HG03066 (cell line): ENCODE data around the gene SPOCK3.
A peak's percentile ranks its signal among the peaks of the same experiment; 100 is the strongest.
"Not testable (repeated sequence)": the region's sequence is repeated elsewhere in the genome, so short reads cannot be mapped to it uniquely, and the experiment has no call there.

Experiments
- ATAC-seq: cut with Tn5 transposase; IDR thresholded peaks from one replicate; pipeline ENCODE4 v1.9.1; 2021; ENCODE audit warnings: low read depth; ENCODE audit not compliant: unreplicated experiment

SPOCK3 gene

DNA sequence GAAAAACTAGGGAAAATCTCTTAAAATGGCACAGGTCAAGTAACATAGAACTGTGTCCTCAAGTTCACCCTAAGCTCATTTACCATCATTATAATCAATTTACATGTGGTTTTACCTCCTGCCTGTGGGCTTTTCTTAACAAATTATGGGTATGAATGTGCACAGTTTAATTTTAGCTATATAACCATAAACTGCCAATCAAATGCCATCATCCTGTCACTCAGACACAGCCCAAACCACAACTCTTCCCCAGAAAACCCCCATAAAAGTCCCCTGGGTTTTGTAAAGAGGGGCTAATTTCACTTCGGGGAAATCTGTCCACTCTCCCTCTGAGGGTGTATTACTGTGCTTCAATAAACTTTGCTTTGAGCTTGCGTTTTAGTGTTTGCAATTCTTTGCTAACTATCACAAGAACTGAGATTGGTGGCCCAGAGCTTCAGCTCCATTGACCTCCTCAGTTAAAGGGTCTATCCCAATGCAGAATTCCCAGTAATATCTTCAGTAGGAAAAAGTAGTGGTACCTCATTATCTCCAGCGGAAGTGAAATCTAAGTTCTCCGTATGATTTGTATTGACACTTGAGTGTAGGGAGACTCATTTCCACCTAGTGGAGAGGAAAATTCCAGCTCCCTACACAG is 394.6 kb downstream of the SPOCK3 start:
- peak; percentile 71 for ATAC-seq

DNA sequence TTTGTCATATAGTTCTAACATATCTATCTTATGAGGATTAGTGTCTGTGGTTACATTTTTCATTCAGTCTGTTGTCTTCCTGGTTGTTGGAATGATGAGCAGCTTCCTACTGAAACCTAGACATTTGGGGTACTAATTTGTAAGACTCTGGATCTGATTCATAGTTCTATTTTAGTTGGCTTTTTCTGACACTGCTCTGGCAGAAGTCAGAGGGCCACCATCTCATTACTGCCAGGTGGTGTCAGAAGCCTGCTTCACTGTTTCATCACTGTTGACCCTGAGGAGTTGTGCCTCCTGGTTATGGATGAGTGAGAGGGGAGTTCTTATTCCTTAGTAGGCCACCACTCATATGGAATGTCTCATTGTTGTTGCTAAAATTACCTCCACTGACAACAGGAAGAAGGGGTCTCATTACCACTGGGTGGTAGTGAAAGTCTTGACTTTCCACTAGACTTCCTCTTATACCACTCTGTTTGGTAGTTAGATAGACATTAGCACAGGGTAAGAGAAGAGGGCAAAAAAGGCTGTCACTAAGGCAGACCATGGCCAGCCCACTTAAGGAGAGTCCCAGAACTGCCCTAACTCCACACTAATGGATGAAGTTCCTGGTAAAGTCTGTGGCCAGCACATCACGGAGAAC is 395.2 kb downstream of the SPOCK3 start:
- peak; percentile 58 for ATAC-seq

DNA sequence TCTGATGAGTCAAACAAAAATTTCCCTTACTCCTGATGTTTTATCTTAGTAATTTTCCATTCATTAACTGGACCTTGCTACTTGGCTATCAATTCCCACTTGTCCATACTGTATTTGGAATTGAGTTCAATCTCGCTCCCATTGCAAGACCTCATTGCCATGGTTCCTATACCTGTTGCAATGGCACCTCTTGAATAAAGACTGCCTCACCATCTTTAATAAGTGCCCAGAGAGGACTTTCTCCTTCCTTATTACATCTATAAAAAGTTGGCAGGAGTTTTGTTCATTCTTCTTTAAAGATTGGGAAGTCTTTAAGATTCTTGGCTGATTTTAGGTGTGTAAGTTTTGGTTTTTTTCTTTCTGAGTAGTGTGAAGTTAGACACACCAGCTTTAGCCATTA is 397.4 kb downstream of the SPOCK3 start:
- ATAC-seq = no peak

DNA sequence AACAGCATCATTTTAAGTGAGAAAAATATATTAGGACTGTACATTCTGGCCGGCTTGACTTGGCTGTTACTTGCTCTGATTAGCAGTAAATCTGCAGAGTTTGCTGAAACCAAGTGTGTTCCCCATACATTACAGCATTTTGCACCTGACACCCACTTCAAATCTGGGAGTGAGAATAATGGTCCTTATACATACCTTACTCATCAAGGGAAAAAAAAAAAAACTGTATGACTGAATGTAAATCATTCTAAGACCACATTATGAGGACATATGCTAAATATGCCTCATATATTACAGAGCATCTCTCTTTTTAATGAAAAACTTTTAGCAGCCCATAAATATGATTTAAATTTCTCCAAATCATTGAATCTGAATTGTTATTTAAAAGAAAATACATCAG is 406.7 kb downstream of the SPOCK3 start:
- no peak for ATAC-seq

DNA sequence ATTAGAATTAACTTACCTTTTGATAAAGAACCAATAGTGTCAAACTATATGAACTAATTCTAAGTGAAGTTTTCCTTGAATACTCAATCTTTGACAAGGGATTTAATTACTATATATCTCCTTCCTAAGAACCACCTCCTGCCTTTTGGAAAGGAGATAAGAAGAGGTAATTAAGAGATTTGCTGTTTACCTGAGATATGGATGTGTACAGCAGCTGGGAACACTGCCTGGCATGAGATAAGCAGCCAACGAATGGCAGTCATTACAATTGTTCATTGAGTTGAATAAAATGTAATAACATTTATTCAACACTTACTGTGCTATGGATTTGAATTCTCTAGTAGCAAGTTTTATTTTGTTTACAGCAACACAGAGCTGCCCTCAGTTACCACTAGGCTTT is 407.1 kb downstream of the SPOCK3 start:
- ATAC-seq = no peak

DNA sequence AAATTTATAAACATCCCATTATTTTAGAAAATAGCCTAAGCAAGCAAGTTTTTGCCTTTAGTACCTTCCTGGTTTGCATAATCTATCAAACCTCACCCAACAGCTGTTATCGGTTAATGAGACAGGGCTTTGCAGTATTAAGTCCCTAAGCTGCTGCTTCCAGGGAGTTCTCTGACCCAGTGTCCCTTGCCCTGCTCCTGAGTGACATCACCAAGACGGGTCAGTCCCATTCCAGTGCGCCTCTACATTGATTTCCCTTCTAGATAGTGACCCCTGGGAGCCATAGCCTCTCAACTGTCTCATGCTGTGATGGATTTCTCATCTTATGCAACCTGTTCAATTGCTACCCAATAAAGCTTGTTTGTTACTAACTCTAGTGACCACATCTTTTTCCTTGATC is 410.4 kb downstream of the SPOCK3 start:
- no peak for ATAC-seq

DNA sequence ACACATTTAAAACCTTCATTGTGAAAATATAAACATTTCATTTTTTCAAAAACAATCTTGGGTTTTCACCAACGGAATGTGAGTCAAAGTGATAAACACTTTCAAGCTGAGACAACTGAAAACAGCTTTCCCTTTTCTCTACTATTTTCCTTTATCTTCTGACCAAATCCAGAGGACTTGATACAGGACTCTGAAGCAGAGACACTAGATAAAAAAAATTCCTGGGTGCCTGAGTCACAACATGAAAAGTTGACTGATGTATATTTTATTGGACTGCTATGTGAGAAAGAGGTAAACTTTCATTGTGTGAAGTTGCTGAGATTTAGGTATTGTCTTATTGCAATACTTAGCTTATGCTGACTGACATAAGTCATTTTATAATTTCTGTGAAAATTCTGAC is 411.2 kb downstream of the SPOCK3 start:
- ATAC-seq = no peak

DNA sequence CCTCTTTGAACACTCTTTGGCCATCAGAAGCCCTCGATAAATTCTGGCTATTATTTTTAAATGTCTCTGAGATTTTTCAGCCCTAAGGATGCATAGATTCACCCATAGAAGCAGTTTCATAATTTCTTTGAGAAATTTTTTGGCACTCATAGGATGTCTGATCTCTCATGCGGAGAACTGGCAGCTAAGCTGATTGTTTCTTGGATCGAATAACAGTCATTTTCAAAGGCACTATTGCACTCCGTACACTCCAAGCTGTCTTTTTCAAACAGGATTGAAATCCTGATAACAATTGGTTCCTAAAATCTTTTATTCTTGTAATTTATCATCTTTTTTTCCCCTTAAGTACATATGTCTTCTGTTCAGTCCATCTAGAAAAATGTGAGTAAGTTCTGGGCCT is 411.9 kb downstream of the SPOCK3 start:
- ATAC-seq = no peak

DNA sequence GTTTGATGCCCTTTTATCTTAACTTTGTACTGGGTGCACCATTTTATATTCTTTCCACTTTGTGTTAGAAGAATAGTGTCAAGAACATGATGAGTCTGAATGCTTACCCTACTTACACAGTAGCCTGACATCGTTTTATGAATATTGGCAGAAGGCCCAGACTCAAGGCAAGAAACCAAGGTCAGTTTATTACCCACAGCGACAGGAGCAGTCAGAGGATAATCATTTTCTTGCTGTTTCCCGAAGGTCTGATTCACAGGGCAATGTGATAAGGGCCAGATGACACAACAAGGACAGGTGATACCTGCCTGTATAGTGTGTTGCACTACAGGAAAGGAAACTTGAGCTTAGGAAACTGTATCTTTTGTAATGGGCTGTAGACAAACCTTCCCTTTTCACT is 417.4 kb downstream of the SPOCK3 start:
- no peak for ATAC-seq

DNA sequence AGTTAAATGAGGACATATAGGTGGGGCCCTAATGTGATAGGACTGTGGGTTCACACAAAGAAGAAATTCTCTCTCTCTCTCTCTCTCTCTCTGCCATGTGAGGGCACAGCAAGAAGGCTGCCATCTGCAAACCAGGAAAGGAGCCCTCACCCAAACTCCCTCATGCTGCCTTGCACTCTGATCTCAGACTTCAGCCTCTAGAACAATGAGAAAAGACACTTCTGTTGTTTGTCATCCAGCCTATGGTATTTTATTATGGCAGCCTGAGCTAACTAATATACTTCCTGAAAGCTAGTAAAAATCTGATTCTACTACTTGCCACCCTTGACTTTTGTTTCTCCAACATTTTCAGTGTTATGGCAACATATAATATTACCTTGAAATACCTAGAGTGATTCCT is 425.9 kb downstream of the SPOCK3 start:
- ATAC-seq = no peak

DNA sequence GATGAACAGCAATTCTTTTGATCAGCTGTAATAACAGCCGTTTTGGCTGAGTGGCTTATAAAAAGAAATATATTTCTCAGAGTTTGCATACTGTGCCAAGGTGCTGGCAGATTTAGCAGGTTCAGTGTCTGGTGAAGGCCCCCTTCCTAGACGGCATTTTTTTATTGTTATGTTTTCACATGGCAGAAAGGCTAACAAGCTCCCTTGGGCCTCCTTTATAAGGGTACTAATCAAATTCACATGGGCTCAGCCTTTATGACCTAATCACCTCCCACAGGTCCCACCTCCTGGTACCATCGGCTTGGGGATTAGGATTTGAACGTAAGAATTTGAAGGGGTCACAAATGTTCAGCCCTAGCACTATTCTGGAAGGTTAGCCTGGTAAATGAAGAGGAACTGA is 431.9 kb downstream of the SPOCK3 start:
- no peak for ATAC-seq

DNA sequence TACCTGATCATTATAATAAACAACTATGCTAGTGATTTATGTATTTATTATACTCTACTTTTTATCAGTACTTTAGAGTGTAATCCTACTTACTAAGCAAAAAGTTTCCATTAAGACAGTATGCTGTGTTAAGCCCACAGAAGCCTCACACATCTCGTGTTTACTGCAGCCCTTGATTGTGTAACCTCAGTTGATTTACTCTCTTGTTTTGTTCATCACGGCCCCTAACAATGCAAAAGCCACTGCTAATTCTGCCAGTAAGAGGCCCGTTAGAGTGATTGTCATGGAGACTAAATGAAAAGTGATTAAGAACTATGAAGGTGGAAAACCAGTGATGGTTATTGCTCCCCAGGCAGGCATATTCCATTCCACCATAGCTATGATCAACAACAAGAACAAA is 436.2 kb downstream of the SPOCK3 start:
- ATAC-seq = no peak

DNA sequence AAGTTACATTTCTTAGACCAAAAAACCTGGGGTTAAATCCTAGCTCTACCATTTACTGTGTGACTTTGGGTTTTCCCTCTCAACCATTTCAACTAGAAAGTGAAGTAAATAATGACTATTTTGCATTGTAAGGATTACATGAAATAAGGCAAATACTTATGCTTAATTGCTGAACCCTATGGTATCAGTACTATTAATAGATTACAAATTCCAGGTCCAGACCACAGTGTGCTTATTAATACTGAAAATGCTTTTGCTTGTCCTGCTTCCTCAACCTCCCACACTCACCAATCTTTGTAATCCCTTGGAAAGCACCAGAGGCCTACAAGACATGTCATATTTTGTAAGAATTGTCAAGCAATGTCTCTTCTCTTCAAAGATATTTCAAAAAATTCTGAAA is 456.5 kb downstream of the SPOCK3 start:
- ATAC-seq = no peak

DNA sequence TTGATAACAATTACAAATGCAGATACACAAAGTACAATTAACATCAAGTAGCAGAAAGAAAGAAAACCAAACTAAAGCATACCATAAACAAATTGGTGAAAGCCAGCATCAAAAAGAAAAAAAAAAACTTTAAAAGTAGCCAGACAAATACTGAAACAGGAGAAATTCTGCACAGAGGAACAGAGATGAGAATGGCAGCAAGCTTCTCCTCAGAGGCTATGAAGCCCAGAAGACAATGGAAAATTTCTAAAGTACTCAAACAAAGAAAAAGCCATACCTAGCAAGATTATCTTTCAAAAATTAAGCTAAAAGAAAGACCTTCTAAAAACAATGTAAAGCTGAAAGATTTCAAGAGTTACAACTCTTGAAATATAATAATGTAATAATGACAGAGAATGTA is 471.3 kb downstream of the SPOCK3 start:
- ATAC-seq = no peak

DNA sequence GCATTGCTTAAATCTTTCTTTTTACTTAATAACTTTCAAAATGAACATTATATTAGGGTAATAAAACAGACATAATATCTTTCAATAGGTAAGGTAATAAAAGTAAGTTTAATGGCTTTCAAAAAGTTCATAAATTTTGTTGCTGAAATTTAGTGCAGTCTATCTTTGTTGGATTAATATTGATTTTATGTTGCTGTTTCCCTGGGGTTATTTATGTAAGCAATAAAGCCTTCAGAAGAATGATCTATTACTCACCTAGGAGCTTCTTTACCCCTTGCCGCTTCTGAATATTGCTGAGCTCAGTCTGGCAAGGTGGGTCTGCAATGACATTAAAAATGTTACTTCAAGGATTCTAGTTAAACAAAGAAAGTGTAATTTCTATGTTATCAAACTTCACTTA is 492.6 kb downstream of the SPOCK3 start:
- ATAC-seq = no peak

DNA sequence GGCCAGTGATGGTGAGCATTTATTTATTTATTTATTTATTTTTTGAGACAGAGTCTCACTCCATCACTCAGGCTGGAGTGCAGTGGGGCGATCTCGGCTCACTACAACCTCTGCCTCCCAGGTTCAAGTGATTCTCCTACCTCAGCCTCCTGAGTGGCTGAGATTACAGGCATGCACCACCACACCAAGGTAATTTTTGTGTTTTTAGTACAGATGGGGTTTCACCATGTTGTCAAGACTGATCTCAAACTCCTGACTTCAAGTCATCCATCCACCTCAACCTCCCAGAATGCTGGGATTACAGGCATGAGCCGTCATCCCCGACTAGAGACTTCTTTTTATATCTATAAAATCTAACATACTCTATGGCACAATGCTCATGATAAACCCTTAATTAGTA is 495.1 kb downstream of the SPOCK3 start:
- ATAC-seq = not testable (repeated sequence)

DNA sequence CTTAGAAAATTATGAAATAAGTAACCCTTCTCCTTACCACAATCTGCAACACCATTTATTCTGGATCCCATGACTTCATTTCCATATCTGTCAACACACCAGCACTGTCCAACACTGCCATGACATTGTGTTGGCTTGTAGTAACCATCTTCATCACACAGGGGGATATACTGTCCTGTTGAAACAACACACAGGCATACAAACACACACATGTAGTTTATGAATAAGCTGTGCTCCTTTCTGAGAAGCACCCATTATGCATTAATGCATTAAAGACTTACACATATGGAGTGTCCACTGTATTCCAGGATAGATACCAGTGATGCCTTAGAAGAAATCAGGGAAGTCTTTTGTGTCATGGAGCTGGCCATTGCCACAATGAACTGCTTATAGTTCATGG is 496.9 kb downstream of the SPOCK3 start:
- ATAC-seq = no peak

DNA sequence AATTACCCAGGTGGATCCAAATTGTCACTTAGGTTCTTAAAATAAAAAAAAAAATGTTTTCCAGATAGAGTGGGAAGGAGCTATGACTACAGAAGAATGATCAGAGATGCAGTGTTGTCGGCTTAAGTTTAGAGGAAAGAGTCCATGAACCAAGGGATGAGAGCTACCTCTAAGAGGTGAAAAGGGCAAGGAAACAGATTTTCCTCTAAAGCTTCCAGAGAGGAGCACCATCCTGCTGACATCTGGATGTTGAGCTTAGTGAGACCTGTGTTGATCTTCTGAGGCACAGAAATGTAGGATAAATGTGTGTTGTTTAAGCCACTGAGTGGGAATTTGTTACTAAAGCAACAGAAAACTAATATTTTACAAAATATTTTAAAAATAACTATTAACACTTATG is 498.7 kb downstream of the SPOCK3 start:
- ATAC-seq = no peak

DNA sequence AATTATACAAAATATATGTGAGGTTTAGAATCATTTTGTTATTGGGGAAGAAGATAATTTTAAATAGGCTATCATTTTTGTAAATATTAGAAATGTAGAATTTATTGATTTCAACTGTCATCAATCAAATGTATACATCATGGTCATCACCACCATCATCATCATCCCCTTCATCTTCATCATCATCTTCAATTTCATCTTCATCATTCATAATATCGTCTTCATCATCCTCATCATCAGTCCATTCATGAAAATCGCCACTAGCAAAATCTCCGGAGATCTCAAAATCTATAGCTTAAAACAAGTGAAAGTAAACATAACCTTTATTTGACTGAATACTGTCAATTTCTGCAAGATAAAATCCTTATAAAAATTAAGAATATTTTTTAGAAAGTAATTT is 499.5 kb downstream of the SPOCK3 start:
- ATAC-seq = no peak

DNA sequence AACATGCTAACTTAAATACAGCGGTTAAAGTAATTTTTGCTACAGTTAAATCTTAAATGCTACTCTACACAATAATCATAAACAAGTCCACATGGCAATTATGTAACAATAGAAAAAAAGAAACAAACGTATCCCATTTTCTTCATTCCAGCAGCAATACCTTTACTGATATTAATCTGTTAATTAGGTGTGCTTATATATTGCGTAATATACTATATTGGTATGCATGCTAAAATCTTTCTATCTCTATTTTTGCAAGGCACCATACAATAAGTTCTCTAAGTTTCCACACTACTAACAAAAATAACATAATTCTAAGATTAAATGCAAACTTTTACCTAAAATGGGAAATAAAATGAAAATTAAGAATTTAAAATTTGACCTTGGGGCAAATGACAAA is 500.6 kb downstream of the SPOCK3 start:
- ATAC-seq = no peak

DNA sequence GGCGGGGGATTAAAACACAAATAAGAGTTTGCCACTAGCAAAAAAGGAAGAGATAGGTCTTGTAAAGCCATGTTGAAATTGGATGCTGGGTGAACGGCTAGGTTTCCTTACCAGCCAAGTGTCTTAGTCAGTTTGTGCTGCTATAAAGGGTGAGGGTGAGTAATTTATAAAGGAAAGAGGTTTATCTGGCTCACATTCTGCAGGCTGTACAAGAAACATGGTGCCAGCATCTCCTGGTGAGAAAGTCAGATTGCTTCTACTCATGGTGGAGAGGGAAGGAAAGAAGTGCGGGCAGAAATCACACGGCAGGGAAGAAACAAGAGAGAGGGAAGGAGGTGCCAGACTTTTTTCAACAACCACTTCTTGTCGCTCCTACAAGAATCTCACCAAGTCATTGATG is 507.5 kb downstream of the SPOCK3 start:
- no peak for ATAC-seq

DNA sequence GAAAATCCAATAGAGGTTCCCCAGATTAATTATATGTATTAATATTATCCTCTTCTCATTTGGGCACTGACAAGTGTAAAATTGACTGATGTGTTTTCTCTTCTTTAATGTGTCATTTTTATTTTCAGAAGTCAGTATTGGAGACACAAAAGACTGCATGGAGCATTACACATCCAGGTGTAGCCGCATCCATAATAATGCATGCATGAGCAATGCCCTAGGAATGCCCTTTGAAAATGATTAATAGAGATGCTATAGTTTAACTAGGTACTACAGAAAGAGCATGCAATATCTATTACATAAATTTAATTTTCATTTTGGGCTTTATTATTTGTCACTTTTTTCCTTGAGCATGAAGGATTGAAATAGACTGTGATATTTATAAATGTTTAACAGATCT is 509.9 kb downstream of the SPOCK3 start:
- no peak for ATAC-seq
